ACHN (cell line): ENCODE measurements around the gene PRR36.

Experiments used
- DNase-seq: peaks from one replicate; pipeline ENCODE4 v3.0.0-alpha.2; 2015
- in situ Hi-C: cut with HindIII; loops from 2 replicates; pipeline ENCODE4 v1.10.0; 2017; ENCODE audit warnings: low sequenced_read_pairs, low pct_ligation_motif_present, low pct_unique_long_range_greater_than_20kb

The PRR36 gene

GRCh38 chr19:7914598-7915045, 40.4 kb upstream of the PRR36 start, which contains the start of gene TGFBR3L:
TSS of gene TGFBR3L (plus strand) at chr19:7914830.
- in situ Hi-C loops = no loop called here
- DNase-seq = no peak

GRCh38 chr19:7914099-7914498, 39.9 kb upstream of the PRR36 start:
- in situ Hi-C loops = no loop called here
- DNase-seq = no peak

GRCh38 chr19:7913652-7914051, 39.5 kb upstream of the PRR36 start:
- in situ Hi-C loops = no loop called here
- no peak for DNase-seq

- no peak for DNase-seq
- in situ Hi-C loops = no loop called here
Measured at GRCh38 chr19:7912697-7913564, 38.7 kb upstream of the PRR36 start.

- no peak for DNase-seq
- in situ Hi-C loops = no loop called here
Measured at GRCh38 chr19:7912144-7912696, 38.0 kb upstream of the PRR36 start.

GRCh38 chr19:7911508-7912143, 37.4 kb upstream of the PRR36 start:
- no peak for DNase-seq
- in situ Hi-C loops = no loop called here

GRCh38 chr19:7910321-7911161, 36.4 kb upstream of the PRR36 start:
- in situ Hi-C loops = no loop called here
- DNase-seq = no peak

- in situ Hi-C loops = no loop called here
- no peak for DNase-seq
Measured at GRCh38 chr19:7909471-7910067, 35.4 kb upstream of the PRR36 start.

GRCh38 chr19:7908742-7909461, 34.7 kb upstream of the PRR36 start:
- DNase-seq = no peak
- in situ Hi-C loops = no loop called here

GRCh38 chr19:7908078-7908699, 34.0 kb upstream of the PRR36 start:
- in situ Hi-C loops = no loop called here
- no peak for DNase-seq

- in situ Hi-C loops = no loop called here
- DNase-seq = no peak
Measured at GRCh38 chr19:7907544-7907943, 33.4 kb upstream of the PRR36 start.

- DNase-seq = no peak
- in situ Hi-C loops = no loop called here
Measured at GRCh38 chr19:7907122-7907521, 32.9 kb upstream of the PRR36 start.

GRCh38 chr19:7905859-7906258, 31.7 kb upstream of the PRR36 start:
- no peak for DNase-seq
- in situ Hi-C loops = no loop called here

- in situ Hi-C loops = no loop called here
Measured at GRCh38 chr19:7905268-7905667, 31.1 kb upstream of the PRR36 start.

GRCh38 chr19:7904074-7905020, 30.2 kb upstream of the PRR36 start:
- in situ Hi-C loops = no loop called here
- DNase-seq = no peak

More at GRCh38 chr19:7905268-7905667, 31.1 kb upstream of the PRR36 start:
- DNase-seq = no peak

- in situ Hi-C loops = no loop called here
- DNase-seq = peak; percentile 97
Measured at GRCh38 chr19:7903244-7904073, 29.3 kb upstream of the PRR36 start, which contains the start of gene MAP2K7. TSS of gene MAP2K7 (plus strand) at chr19:7903877. CDS start at chr19:7903945, 68 bp downstream.
